ENCODE measurements around the gene PDIK1L. TPM values are rescaled to one million over a fixed set of nuclear protein-coding genes. Genes with fewer than 3 reads are reported as not detected.

Gene PDIK1L
- total and polyA plus RNA-seq, 2 donors (not counting 3 experiments of a cell fraction or from before 2014, with no cell fraction given), result 1.6 to 5.6 TPM

- peaks cover 8% of the 10 kb centered on the region for H3K4me1 ChIP-seq (ENCODE audit: control insufficient read depth, extremely low read depth, insufficient read depth, low read length)
- peaks cover 2% of the 10 kb centered on the region for H3K9me1 ChIP-seq (replicated peaks; ENCODE audit: control insufficient read depth, extremely low read depth, insufficient read depth, low read length)
- intact Hi-C loops (cut with micrococcal nuclease), result no loop called here
- no peak overlapping the region for H3K27ac ChIP-seq (ENCODE audit: insufficient read depth, low read depth, low read length)
- H3K9me3 ChIP-seq (replicated peaks; ENCODE audit: control insufficient read depth, insufficient read depth, low read length), result no peaks in the 10 kb centered on the region
- H3K36me3 ChIP-seq (ENCODE audit: control insufficient read depth in 2 of 2, extremely low read depth in 1 of 2, insufficient read depth in 2 of 2, low read length in 2 of 2), result peaks cover 0 to 2% of the 10 kb centered on the region in 2 experiments
- H3K27me3 ChIP-seq (ENCODE audit: control insufficient read depth in 2 of 2, insufficient read depth in 2 of 2, low read length in 2 of 2), result no peaks in the 10 kb centered on the region
- TF ChIP-seq EZH2 (IDR thresholded peaks at IDR 0.05; ENCODE audit: borderline replicate concordance, low read depth, low read length, severe bottlenecking), result no peak
- TF ChIP-seq MYC (IDR thresholded peaks at IDR 0.05; ENCODE audit: low read depth, low read length), result no peak
- TF ChIP-seq CTCF (IDR thresholded peaks at IDR 0.05; ENCODE audit: extremely low read depth in 1 of 2, insufficient read depth in 1 of 2, low read depth in 1 of 2, low read length in 2 of 2), result no peak
- no peak for TF ChIP-seq POLR2AphosphoS5 (IDR thresholded peaks at IDR 0.05; ENCODE audit: insufficient read depth, low read depth, low read length)
- no peak for TF ChIP-seq MAX (IDR thresholded peaks at IDR 0.05; ENCODE audit: insufficient read depth, insufficient read length)
- no peak for TF ChIP-seq JUN (IDR thresholded peaks at IDR 0.05; ENCODE audit: borderline replicate concordance, insufficient read depth, insufficient read length, low read depth)
- no peak for TF ChIP-seq GATA2 (IDR thresholded peaks at IDR 0.05; ENCODE audit: insufficient read depth, insufficient read length, low read depth, low read length)
- no peak for TF ChIP-seq POLR2A (IDR thresholded peaks at IDR 0.05; ENCODE audit: low read depth, low read length)
- TF ChIP-seq FOS (IDR thresholded peaks at IDR 0.05; ENCODE audit: borderline replicate concordance, insufficient read depth, low read length), result no peak
- no peaks in the 10 kb centered on the region for H4K20me1 ChIP-seq (replicated peaks; ENCODE audit: control insufficient read depth, extremely low read depth, insufficient read depth, low read length)
- H3K79me2 ChIP-seq (ENCODE audit: control insufficient read depth, insufficient read depth, low read length), result no peaks in the 10 kb centered on the region
- H3K4me2 ChIP-seq (ENCODE audit: insufficient read depth, low read length), result no peak overlapping the region
- FAIRE-seq (no peak), DNase-seq (ENCODE audit: low read depth, low spot score) (no peak)
- CTCF ChIA-PET, result interaction anchor here (1.8 to 6.2 kb wide), 2 partner anchors 15 to 25 kb away, joined by 5 to 47 read pairs; no protein-coding TSS in a partner anchor
- POLR2A ChIA-PET, result no interaction called here
- H3K9ac ChIP-seq (replicated peaks; ENCODE audit: extremely low read depth, insufficient read depth, low read length), result no peak overlapping the region
- dilution Hi-C loops (cut with MboI; ENCODE audit: extremely low pct_ligation_motif_present, low sequenced_read_pairs), result no loop called here
- H3K4me3 ChIP-seq (replicated peaks in 1 of 3; ENCODE audit: insufficient read depth in 1 of 3, low read depth in 1 of 3, low read length in 3 of 3), result no peak overlapping the region
- no peak overlapping the region for H2AFZ ChIP-seq (ENCODE audit: low read depth, low read length)
- no TSS peak for BruUV-seq (replicated peaks)
These were observed 8.4 kb downstream of the PDIK1L start for GRCh38 chr1:26119892-26120608.
